ENCODE measurements around the gene SIM2.
"Not testable (repeated sequence)": the region's sequence is repeated elsewhere in the genome, so short reads cannot be mapped to it uniquely, and the experiment has no call there.

SIM2 gene

GRCh38 chr21:36698981-36699545 is at the start of gene SIM2:
TSS of gene SIM2 (plus strand) at chr21:36699115. CDS start at chr21:36699747, 632 bp downstream.
- no peak for DNase-seq

GRCh38 chr21:36654324-36654723 is 44.6 kb upstream of the SIM2 start:
- no peak for DNase-seq

GRCh38 chr21:36654796-36655325 is 44.1 kb upstream of the SIM2 start:
- DNase-seq: no peak

GRCh38 chr21:36656138-36656537 is 42.8 kb upstream of the SIM2 start:
- no peak for DNase-seq

GRCh38 chr21:36657290-36657689 is 41.6 kb upstream of the SIM2 start:
- not testable (repeated sequence) for DNase-seq

- no peak for DNase-seq
Measured at GRCh38 chr21:36657999-36658398, 40.9 kb upstream of the SIM2 start.

- DNase-seq: no peak
Measured at GRCh38 chr21:36658926-36659325, 40.0 kb upstream of the SIM2 start.

- no peak for DNase-seq
Measured at GRCh38 chr21:36661511-36662309, 37.2 kb upstream of the SIM2 start.

- DNase-seq: no peak
Measured at GRCh38 chr21:36663033-36663855, 35.7 kb upstream of the SIM2 start.

- no peak for DNase-seq
Measured at GRCh38 chr21:36664662-36664990, 34.3 kb upstream of the SIM2 start.

GRCh38 chr21:36665806-36666205 is 33.1 kb upstream of the SIM2 start:
- no peak for DNase-seq

GRCh38 chr21:36668713-36669112 is 30.2 kb upstream of the SIM2 start:
- DNase-seq: no peak

GRCh38 chr21:36671836-36672235 is 27.1 kb upstream of the SIM2 start:
- DNase-seq: no peak

- not testable (repeated sequence) for DNase-seq
Measured at GRCh38 chr21:36672296-36672695, 26.6 kb upstream of the SIM2 start.

GRCh38 chr21:36672737-36673136 is 26.2 kb upstream of the SIM2 start:
- DNase-seq: no peak

- DNase-seq: no peak
Measured at GRCh38 chr21:36676039-36676950, 22.6 kb upstream of the SIM2 start.

GRCh38 chr21:36677443-36677842 is 21.5 kb upstream of the SIM2 start:
- no peak for DNase-seq

- no peak for DNase-seq
Measured at GRCh38 chr21:36678538-36678937, 20.4 kb upstream of the SIM2 start.

- no peak for DNase-seq
Measured at GRCh38 chr21:36681117-36681631, 17.7 kb upstream of the SIM2 start.

- DNase-seq: no peak
Measured at GRCh38 chr21:36684957-36685714, 13.8 kb upstream of the SIM2 start.

GRCh38 chr21:36686955-36687354 is 12.0 kb upstream of the SIM2 start:
- no peak for DNase-seq

- DNase-seq: no peak
Measured at GRCh38 chr21:36688324-36688723, 10.6 kb upstream of the SIM2 start.

All from amniotic stem cell (primary cell).